PFSK-1 (cell line): ENCODE measurements around the gene RAP1GAP.

Experiments
- REST ChIP-seq, 2 experiments: IDR thresholded peaks; 2 replicates each; pipeline versions ENCODE4 v1.6.1 to v1.8.0; 2011 to 2012; ENCODE audit warnings: low read depth in 2 of 2, low read length in 2 of 2, control low read depth in 1 of 2, inconsistent platforms in 1 of 2, mild to moderate bottlenecking in 1 of 2, moderate library complexity in 1 of 2; ENCODE audit not compliant: insufficient read depth in 1 of 2
- SIN3A ChIP-seq: IDR thresholded peaks from 2 replicates; pipeline ENCODE4 v1.6.1; 2012; ENCODE audit warnings: mild to moderate bottlenecking, low read length, moderate library complexity, borderline replicate concordance; ENCODE audit not compliant: insufficient read depth

- TF ChIP-seq REST (IDR thresholded peaks at IDR 0.05; ENCODE audit: insufficient read depth in 1 of 2, low read depth in 2 of 2, low read length in 2 of 2) = no peak
- TF ChIP-seq SIN3A = no peak
These were observed 70.3 kb downstream of the RAP1GAP start for GRCh38 chr1:21598904-21599303.
